K562 (cell line): ENCODE results near the gene STX11. TPM values are rescaled to one million over a fixed set of nuclear protein-coding genes. Genes with fewer than 3 reads are reported as not detected.
A peak's percentile ranks its signal among the peaks of the same experiment; 100 is the strongest.

Experiments
- BCL6 ChIP-seq: fragments of 250-450 bp; sonication (Bioruptor Pico); IDR thresholded peaks from 2 replicates; pipeline ENCODE4 v1.4.0; 2020
- CREBBP ChIP-seq: IDR thresholded peaks from one replicate; pipeline ENCODE4 v1.6.1; 2012; ENCODE audit warnings: low read depth, mild to moderate bottlenecking, control low read depth, inconsistent platforms, low read length
- FOS ChIP-seq: IDR thresholded peaks from 3 replicates; pipeline ENCODE4 v1.6.1; 2011; ENCODE audit not compliant: insufficient read length; ENCODE audit errors: extremely low read depth
- LCOR ChIP-seq: sonication (generic); formaldehyde crosslinking; IDR thresholded peaks from 2 replicates; pipeline ENCODE4 v1.8.0; 2022; ENCODE audit warnings: mild to moderate bottlenecking, missing genetic modification reagents
- MTA2 ChIP-seq: fragments of 450-650 bp; IDR thresholded peaks from 2 replicates; pipeline ENCODE4 v1.6.1; 2016; ENCODE audit warnings: low read depth
- NFATC3 ChIP-seq: fragments of 450-650 bp; IDR thresholded peaks from 2 replicates; pipeline ENCODE4 v1.6.1; 2017; ENCODE audit warnings: mild to moderate bottlenecking
- TCF15 ChIP-seq: fragments of 250-450 bp; sonication (Bioruptor Pico); IDR thresholded peaks from 2 replicates; pipeline ENCODE4 v1.8.0; 2022; ENCODE audit warnings: moderate library complexity, mild to moderate bottlenecking, inconsistent platforms
- ZFP1 ChIP-seq: fragments of 450-650 bp; formaldehyde crosslinking; IDR thresholded peaks from 2 replicates; pipeline ENCODE4 v1.4.0; 2020; ENCODE audit warnings: mild to moderate bottlenecking, mixed read lengths
- ZNF184 ChIP-seq: sonication (generic); formaldehyde crosslinking; IDR thresholded peaks from 2 replicates; pipeline ENCODE4 v1.5.0; 2020; ENCODE audit warnings: missing genetic modification reagents
- ZNF445 ChIP-seq: fragments of 250-450 bp; sonication (Bioruptor Pico); IDR thresholded peaks from 2 replicates; pipeline ENCODE4 v1.4.0; 2020; ENCODE audit warnings: low read depth, mild to moderate bottlenecking, moderate library complexity
- ZNF586 ChIP-seq: fragments of 450-650 bp; formaldehyde crosslinking; conservative IDR thresholded peaks from 2 replicates; pipeline ENCODE4 v1.4.0; 2020; ENCODE audit warnings: mild to moderate bottlenecking, moderate library complexity
- ZNF639 ChIP-seq, 2 experiments: fragments of 200-800 bp in 1 of 2; sonication (Bioruptor generic) in 1 of 2; sonication (generic) in 1 of 2; formaldehyde crosslinking in 1 of 2; IDR thresholded peaks in 1 of 2; conservative IDR thresholded peaks in 1 of 2; 2 replicates each; pipeline versions ENCODE4 v1.5.0 to v1.6.1; 2016 to 2020; ENCODE audit warnings: missing compliant biosample characterization in 1 of 2, missing genetic modification characterization in 1 of 2, missing genetic modification reagents in 1 of 2
- polyA plus RNA-seq, 8 experiments: library from polyadenylated mRNA; depleted of rRNA in 4 of 8; stranded (reverse) in 5 of 8; unstranded in 3 of 8; fragments of >200 nt; fragmentation: Nextera tagmentation in 2 of 8; fragmentation: Illumina TruSeq in 1 of 8; extraction: Ambion mirVana in 2 of 8; extraction: Trizol in 1 of 8; gene quantifications; 2 replicates each; pipeline versions ENCODE4 v1.2.1 to v1.2.3, GENCODE V29; 2011 to 2014; ENCODE audit warnings: inconsistent platforms in 1 of 8, missing spikeins in 1 of 8
- total RNA-seq, 7 experiments: library from RNA; depleted of rRNA in 6 of 7; stranded (reverse); fragments of >200 nt in 6 of 7; fragmentation: Illumina TruSeq in 2 of 7; extraction: Trizol in 2 of 7; gene quantifications; 2 replicates each; pipeline versions ENCODE4 v1.2.1 to v1.2.3, GENCODE V29; 2011 to 2021; ENCODE audit warnings: low replicate concordance in 1 of 7

STX11 gene
- total and polyA plus RNA-seq, 9 of the 15 experiments (the other 6 are each of a cell fraction or from before 2014, with no cell fraction given): 0.06 to 0.73 (median 0.40) TPM

GRCh38 chr6:144202879-144203468 is 52.7 kb downstream of the STX11 start (continued):
- no peak for TF ChIP-seq ZNF184
- no peak for TF ChIP-seq ZNF586 (CRISPR knock-in tag)
- no peak for TF ChIP-seq ZFP1 (CRISPR knock-in tag)
- no peak for TF ChIP-seq CREBBP
- TF ChIP-seq ZNF445: peak; percentile 72; the same call in 1 of the 2 replicates
- no peak for TF ChIP-seq BCL6 (CRISPR knock-in tag)
- TF ChIP-seq LCOR (CRISPR knock-in tag): no peak
- TF ChIP-seq FOS: no peak
- TF ChIP-seq MTA2: no peak
- no peak for TF ChIP-seq TCF15
- no peak for TF ChIP-seq ZNF639 (CRISPR knock-in tag; conservative IDR thresholded peaks at IDR 0.05 in 1 of 2, IDR thresholded peaks at IDR 0.05 in 1 of 2)
- no peak for TF ChIP-seq NFATC3
